Epithelial cell of esophagus (primary cell): ENCODE data around the gene OSBPL7.
A peak's percentile ranks its signal among the peaks of the same experiment; 100 is the strongest.

Experiments used
- DNase-seq: peaks from one replicate; pipeline ENCODE4 v3.0.0; 2010; ENCODE audit warnings: low read depth
- H3K4me3 ChIP-seq: 2 replicates; pipeline ENCODE4 v1.5.1; 2011; ENCODE audit warnings: mild to moderate bottlenecking, low read length, control low read depth
- TF ChIP-seq, protein P1 (sequence below): IDR thresholded peaks from 2 replicates; pipeline ENCODE4 v1.5.1; 2011; ENCODE audit warnings: low read depth, mild to moderate bottlenecking, low read length, control low read depth, inconsistent platforms; ENCODE audit not compliant: insufficient read depth; ENCODE audit errors: missing control alignments

Gene OSBPL7

GRCh38 chr17:47864791-47865216 lies 43.2 kb upstream of the OSBPL7 start:
- TF ChIP-seq, protein P1, sequence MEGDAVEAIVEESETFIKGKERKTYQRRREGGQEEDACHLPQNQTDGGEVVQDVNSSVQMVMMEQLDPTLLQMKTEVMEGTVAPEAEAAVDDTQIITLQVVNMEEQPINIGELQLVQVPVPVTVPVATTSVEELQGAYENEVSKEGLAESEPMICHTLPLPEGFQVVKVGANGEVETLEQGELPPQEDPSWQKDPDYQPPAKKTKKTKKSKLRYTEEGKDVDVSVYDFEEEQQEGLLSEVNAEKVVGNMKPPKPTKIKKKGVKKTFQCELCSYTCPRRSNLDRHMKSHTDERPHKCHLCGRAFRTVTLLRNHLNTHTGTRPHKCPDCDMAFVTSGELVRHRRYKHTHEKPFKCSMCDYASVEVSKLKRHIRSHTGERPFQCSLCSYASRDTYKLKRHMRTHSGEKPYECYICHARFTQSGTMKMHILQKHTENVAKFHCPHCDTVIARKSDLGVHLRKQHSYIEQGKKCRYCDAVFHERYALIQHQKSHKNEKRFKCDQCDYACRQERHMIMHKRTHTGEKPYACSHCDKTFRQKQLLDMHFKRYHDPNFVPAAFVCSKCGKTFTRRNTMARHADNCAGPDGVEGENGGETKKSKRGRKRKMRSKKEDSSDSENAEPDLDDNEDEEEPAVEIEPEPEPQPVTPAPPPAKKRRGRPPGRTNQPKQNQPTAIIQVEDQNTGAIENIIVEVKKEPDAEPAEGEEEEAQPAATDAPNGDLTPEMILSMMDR = no peak

DNA sequence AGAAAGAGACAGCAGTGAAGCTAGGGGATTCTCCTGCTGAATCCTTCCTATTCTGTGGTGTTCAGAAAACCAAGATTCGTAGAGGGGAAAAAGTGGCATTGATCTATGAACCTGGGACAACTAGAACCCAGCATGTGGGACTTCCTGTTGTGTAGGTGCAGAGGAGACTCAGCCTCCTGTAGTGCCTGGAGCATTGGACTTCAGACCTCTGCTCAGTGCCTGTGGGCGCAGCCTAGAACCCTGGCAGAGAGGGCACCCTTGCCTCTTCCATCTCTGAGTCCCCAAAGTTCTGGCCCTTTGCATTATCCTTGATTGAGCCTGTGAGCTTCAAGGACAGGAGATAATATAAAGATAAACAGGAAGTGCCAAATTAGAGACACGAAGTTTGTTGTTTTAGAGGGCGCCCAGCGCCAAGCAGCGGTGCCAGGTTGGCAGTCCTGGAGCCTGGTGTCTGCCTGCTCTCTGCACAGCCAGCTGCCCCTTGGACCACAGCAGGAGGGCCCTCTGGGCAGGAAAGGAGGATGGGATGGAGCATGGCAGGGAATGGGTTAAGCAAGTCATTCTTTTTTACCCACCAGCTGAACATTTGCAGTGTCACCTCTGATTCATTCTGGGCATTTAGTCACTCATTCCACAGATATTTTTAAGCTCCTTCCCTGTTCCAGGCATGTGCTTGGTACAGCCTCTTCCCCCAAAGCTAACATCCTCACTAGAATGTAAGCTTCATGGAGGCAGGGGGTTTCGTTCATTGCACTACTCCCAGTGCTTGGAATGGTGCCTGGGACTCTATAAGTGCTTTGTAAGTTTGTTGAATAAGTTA lies 41.2 kb upstream of the OSBPL7 start:
- TF ChIP-seq, protein P1 = no peak
- no peak overlapping the region for H3K4me3 ChIP-seq
- peak; percentile 88 for DNase-seq

More at GRCh38 chr17:47864791-47865216, 43.2 kb upstream of the OSBPL7 start:
- no peak overlapping the region for H3K4me3 ChIP-seq
- DNase-seq = peak; percentile 90

DNA sequence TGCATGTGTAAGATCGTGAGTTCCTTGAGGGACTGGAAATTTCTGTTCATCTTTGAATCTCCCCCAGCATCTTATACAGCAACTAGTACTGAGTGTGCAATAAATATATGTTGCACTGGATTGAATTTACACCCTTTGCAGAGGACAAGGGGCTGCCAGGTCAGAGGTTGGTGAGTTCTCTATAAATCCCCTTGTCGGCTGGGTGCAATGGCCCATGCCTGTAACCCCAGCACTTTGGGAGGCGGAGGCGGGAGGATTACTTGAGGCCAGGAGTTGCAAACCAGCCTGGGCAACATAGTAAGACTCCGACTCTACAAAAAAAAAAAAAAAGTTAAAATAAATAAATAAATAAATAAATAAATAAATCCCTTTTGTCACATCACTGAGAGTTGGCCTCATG lies 38.8 kb upstream of the OSBPL7 start:
- DNase-seq = no peak
- H3K4me3 ChIP-seq = no peak overlapping the region
- TF ChIP-seq, protein P1 = no peak

DNA sequence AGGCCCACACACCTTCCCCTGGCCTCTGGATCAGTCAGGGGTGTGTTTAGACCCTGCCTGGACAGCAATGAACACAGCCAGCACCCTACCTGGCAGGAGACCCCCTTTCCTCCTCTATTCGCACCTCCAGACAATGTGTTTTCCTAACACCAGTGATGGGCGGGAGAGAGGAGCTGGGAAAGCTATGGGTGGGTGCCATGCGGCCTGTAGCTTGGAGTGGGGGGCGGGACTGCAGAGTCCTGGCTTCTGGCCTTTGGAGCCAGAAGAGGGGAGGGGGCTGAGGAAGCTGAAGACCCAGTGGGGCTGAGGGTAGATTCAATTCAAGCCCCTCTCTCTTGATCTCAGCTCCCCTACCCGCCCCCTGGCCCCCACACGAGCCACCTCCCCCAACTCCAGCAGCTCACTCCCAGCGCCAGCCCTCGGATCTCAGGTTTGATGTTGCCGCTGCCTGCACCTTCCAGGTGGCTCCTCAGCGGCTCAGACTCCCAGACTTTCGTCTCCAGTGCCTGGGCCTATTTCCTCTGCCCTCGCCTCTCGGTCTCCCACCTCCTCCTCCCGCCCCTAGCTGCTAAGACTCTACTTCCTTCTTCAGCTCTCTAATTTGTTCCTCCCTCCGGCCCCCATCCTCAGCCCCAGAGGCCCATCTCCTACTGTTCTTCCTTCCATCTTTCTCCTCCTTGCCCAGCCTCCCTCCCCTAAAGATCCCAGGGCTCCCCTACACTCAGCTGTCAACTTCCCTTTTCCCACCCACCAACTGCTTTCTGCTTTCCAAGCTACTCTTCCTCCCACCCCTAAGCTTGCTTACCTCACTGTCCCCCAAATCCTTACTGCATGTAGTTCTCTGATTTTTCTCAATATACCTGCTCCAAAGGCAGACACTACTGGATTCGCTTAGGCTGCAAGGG lies 36.2 kb upstream of the OSBPL7 start:
- no peak overlapping the region for H3K4me3 ChIP-seq
- TF ChIP-seq, protein P1 = no peak

DNA sequence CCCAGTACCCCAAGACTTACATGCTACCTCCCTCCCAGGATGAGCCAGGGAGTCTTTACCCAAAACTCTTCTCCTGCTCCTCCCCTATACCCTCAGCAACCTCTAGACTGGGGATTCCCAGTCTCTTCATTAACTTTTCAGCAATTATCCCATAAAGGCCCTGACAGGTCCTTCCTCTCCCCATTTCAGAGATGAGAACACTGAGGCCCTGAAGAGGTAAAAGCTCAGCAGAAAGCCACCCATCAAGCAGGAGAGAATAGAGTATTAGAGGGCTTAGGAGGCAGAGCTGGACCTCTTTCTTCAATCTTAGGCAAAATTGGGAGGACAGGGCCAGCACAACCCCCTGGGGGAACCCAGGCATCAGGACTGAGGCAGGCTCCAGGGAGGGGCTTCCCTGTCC lies 35.2 kb upstream of the OSBPL7 start:
- no peak overlapping the region for H3K4me3 ChIP-seq
- DNase-seq = no peak
- TF ChIP-seq, protein P1 = no peak

More for the DNA sequence above, 36.2 kb upstream of the OSBPL7 start:
- no peak for DNase-seq

GRCh38 chr17:47855737-47856136 lies 34.1 kb upstream of the OSBPL7 start:
- no peak overlapping the region for H3K4me3 ChIP-seq
- DNase-seq = no peak
- TF ChIP-seq, protein P1 = no peak
